Left lung (tissue), 10 donors: ENCODE data around the gene SRPX2. TPM values are rescaled to one million over a fixed set of nuclear protein-coding genes. Genes with fewer than 3 reads are reported as not detected.
A peak's percentile ranks its signal among the peaks of the same experiment; 100 is the strongest.

Source experiments
- ATAC-seq: fragments of 200-7000 bp; cut with Tn5 transposase; one replicate; pipeline ENCODE4 v1.9.1; 2020; ENCODE audit warnings: moderate library complexity
- DNase-seq, 4 donors: peaks; one replicate each; pipeline ENCODE4 v3.0.0-alpha.2; 2013 to 2020
- H3K27ac ChIP-seq, 2 donors: fragments of 200-600 bp; sonication (generic) in 1 of 2; one replicate each; pipeline versions ENCODE4 v1.5.0 to v1.8.0; 2020 to 2021
- H3K27me3 ChIP-seq, 2 donors: fragments of 200-600 bp; sonication (generic) in 1 of 2; one replicate each; pipeline versions ENCODE4 v1.5.0 to v1.8.0; 2020 to 2021
- H3K36me3 ChIP-seq, 2 donors: fragments of 200-600 bp; sonication (generic) in 1 of 2; one replicate each; pipeline versions ENCODE4 v1.5.0 to v1.8.0; 2020 to 2021
- H3K4me1 ChIP-seq, 2 donors: fragments of 200-600 bp; one replicate each; pipeline ENCODE4 v1.8.0; 2021
- H3K4me3 ChIP-seq, 2 donors: fragments of 200-600 bp; sonication (generic) in 1 of 2; one replicate each; pipeline versions ENCODE4 v1.5.0 to v1.8.0; 2020 to 2021; ENCODE audit warnings: mild to moderate bottlenecking in 1 of 2
- H3K9me3 ChIP-seq, 2 donors: fragments of 200-600 bp; sonication (generic) in 1 of 2; one replicate each; pipeline versions ENCODE4 v1.5.0 to v1.8.0; 2020 to 2021
- CTCF ChIP-seq, 2 donors: fragments of 200-600 bp; sonication (generic) in 1 of 2; IDR thresholded peaks; one replicate each; pipeline versions ENCODE4 v1.5.0 to v1.8.0; 2021; ENCODE audit warnings: antibody characterized with exemption in 2 of 2
- intact Hi-C, 2 donors: fragments of 100-400 bp; cut with DNase I; formaldehyde crosslinking; loops; one replicate each; pipeline versions ENCODE4 v1.11.2 to v1.14.2; 2022
- polyA plus RNA-seq, 6 donors: library from polyadenylated mRNA; unstranded; fragments of 120-200 nt; gene quantifications; one replicate each; pipeline ENCODE4 v1.2.1, GENCODE V29; 2013; ENCODE audit not compliant: insufficient read length in 6 of 6
- total RNA-seq, 2 donors: library from RNA; stranded (reverse); fragmentation: NEBNext Ultra II Directional; extraction: Animal tissue kit (Norgen Biotek cat#: 25700); gene quantifications; one replicate each; pipeline ENCODE4 v1.2.1, GENCODE V29; 2021
- donor health status: DM: no; HTN: yes; CAD: no.
- donor health status: DM: no; HTN: no; CAD: no.

The SRPX2 gene
- total and polyA plus RNA-seq, 8 donors: 25.1 to 39.0 (median 34.1) TPM

DNA sequence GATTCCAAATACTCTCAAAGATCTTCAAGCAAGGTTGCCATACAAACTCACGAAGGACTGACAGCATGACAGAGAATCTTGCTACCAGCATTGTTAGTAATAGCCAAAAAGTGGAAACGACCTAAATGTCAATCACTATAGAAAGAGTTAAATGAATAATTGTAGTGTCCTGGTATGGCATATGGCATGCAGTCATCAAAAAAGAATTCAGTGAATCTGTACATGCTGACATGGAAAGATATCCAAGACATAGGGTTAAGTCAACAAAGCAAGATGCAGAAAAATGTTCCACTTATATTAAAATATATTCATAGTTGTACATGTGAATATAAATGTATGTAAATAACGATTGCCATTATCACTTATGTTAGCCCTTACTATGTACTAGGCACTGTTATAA lies 37.6 kb downstream of the SRPX2 start:
- intact Hi-C loops: no loop called here
- no peak overlapping the region for H3K4me3 ChIP-seq
- TF ChIP-seq CTCF (IDR thresholded peaks at IDR 0.05): no peak
- no peaks in the 10 kb centered on the region for H3K36me3 ChIP-seq
- H3K27me3 ChIP-seq: peaks cover 0 to 3% of the 10 kb centered on the region in 2 donors
- H3K9me3 ChIP-seq: no peaks in the 10 kb centered on the region
- no peaks in the 10 kb centered on the region for H3K4me1 ChIP-seq
- ATAC-seq (no peak), DNase-seq (no peak)
- H3K27ac ChIP-seq: no peak overlapping the region

GRCh38 chrX:100682939-100683338 lies 38.9 kb downstream of the SRPX2 start:
- no peak for TF ChIP-seq CTCF (IDR thresholded peaks at IDR 0.05)
- DNase-seq (no peak), ATAC-seq (no peak)
- no peak overlapping the region for H3K4me3 ChIP-seq
- H3K36me3 ChIP-seq: no peaks in the 10 kb centered on the region
- H3K4me1 ChIP-seq: no peaks in the 10 kb centered on the region
- no peak overlapping the region for H3K27ac ChIP-seq
- H3K9me3 ChIP-seq: no peaks in the 10 kb centered on the region
- intact Hi-C loops: no loop called here
- peaks cover 0 to 3% of the 10 kb centered on the region in 2 donors for H3K27me3 ChIP-seq

- ATAC-seq: peak; percentile 98
- intact Hi-C loops: loop anchor here in 1 of 2 donors (5.0 kb wide), 1 partner anchor 82 kb away; no protein-coding TSS in a partner anchor
Measured at GRCh38 chrX:100685284-100685996, 41.4 kb downstream of the SRPX2 start.

DNA sequence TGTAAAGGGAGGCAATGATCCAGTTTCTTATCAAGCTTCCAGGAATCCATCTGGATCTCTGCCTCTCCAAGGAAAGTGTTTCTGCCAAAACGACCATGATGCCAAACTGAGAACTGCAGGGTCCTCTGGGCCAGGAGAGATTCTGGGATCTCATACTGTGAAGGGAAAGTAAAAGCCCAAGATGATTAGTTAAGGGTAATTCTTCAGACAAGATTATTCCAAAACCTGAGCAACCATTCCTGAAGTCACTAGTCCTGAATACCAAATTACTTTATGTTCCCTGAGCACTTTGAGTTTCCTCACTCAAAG lies 42.0 kb downstream of the SRPX2 start:
- H3K9me3 ChIP-seq: no peaks in the 10 kb centered on the region
- ATAC-seq (no peak), DNase-seq (no peak)
- no peaks in the 10 kb centered on the region for H3K4me1 ChIP-seq
- no peak overlapping the region for H3K4me3 ChIP-seq
- intact Hi-C loops: loop anchor here in 1 of 2 donors (5.0 kb wide), 1 partner anchor 81 kb away; no protein-coding TSS in a partner anchor
- H3K36me3 ChIP-seq: no peaks in the 10 kb centered on the region
- peaks cover 0 to 3% of the 10 kb centered on the region in 2 donors for H3K27me3 ChIP-seq
- TF ChIP-seq CTCF (IDR thresholded peaks at IDR 0.05): no peak
- H3K27ac ChIP-seq: no peak overlapping the region

More at GRCh38 chrX:100685284-100685996, 41.4 kb downstream of the SRPX2 start:
- H3K36me3 ChIP-seq: no peaks in the 10 kb centered on the region
- H3K27ac ChIP-seq: no peak overlapping the region
- no peak overlapping the region for H3K4me3 ChIP-seq
- no peaks in the 10 kb centered on the region for H3K9me3 ChIP-seq
- H3K27me3 ChIP-seq: peaks cover 0 to 3% of the 10 kb centered on the region in 2 donors
- DNase-seq: peak in 2 of 4 donors; percentile 59 to 70
- no peaks in the 10 kb centered on the region for H3K4me1 ChIP-seq
- peak; percentile 61 to 94 for TF ChIP-seq CTCF (IDR thresholded peaks at IDR 0.05)

DNA sequence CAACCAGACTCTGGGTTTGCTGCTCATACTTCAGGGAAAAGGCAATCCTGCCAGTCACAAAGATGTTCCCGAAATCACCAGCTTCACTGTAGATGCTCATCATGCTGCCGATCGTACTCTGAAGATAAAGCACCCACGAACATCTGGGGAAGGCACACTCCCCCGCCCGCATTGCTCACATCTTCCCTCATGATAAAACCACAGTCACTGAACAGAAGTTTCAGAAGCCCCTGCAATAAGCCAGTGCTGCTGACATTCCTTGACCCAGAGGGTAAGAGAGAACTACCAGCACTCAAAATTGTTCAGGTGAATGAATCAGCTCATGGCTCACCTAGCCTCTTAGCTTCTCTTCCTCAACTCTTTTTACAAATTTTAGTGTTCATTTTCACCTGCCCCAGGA lies 43.1 kb downstream of the SRPX2 start:
- intact Hi-C loops: loop anchor here in 1 of 2 donors (5.0 kb wide), 1 partner anchor 80 kb away; no protein-coding TSS in a partner anchor
- no peak for ATAC-seq
- DNase-seq: no peak
- H3K4me3 ChIP-seq: no peak overlapping the region
- no peaks in the 10 kb centered on the region for H3K36me3 ChIP-seq
- no peaks in the 10 kb centered on the region for H3K4me1 ChIP-seq
- H3K27ac ChIP-seq: no peak overlapping the region
- peaks cover 0 to 3% of the 10 kb centered on the region in 2 donors for H3K27me3 ChIP-seq
- TF ChIP-seq CTCF (IDR thresholded peaks at IDR 0.05): no peak
- H3K9me3 ChIP-seq: no peaks in the 10 kb centered on the region
